A375 (cell line): Measurements from ENCODE around the gene B3GALNT1. TPM values are rescaled to one million over a fixed set of nuclear protein-coding genes. Genes with fewer than 3 reads are reported as not detected.

Experiments
- total RNA-seq: library from RNA; depleted of rRNA; stranded (reverse); fragments of >200 nt; shearing (Covaris generic); gene quantifications from 2 replicates; pipeline ENCODE4 v1.2.3, GENCODE V29; 2014; rRNA removed

The B3GALNT1 gene, protein sequence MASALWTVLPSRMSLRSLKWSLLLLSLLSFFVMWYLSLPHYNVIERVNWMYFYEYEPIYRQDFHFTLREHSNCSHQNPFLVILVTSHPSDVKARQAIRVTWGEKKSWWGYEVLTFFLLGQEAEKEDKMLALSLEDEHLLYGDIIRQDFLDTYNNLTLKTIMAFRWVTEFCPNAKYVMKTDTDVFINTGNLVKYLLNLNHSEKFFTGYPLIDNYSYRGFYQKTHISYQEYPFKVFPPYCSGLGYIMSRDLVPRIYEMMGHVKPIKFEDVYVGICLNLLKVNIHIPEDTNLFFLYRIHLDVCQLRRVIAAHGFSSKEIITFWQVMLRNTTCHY
- total RNA-seq: not detected in 2 replicates

GRCh38 chr3:161104561-161105551 is at the start of gene B3GALNT1:
TSS of gene B3GALNT1 (minus strand) at chr3:161105349. CDS start at chr3:161086754, 18,595 bp downstream.

Other genes starting within 250 kb of the B3GALNT1 start
- gene NMD3, start 116.0 kb upstream of the B3GALNT1 start, total RNA-seq: 46.5 and 47.7 TPM in 2 replicates